Mesendoderm (in vitro differentiated cells): Measurements from ENCODE around the gene FARP2.
"Not testable (repeated sequence)": the region's sequence is repeated elsewhere in the genome, so short reads cannot be mapped to it uniquely, and the experiment has no call there.

Source experiments
- DNase-seq: peaks from one replicate; pipeline ENCODE4 v3.0.0; 2013
- H2AK5ac ChIP-seq: 2 replicates; pipeline ENCODE4 v1.6.1; 2013; ENCODE audit warnings: low read length, inconsistent platforms
- H2BK120ac ChIP-seq: 2 replicates; pipeline ENCODE4 v1.6.1; 2013; ENCODE audit warnings: low read depth, mild to moderate bottlenecking, low read length, moderate library complexity, mixed read lengths
- H2BK15ac ChIP-seq: replicated peaks from 2 replicates; pipeline ENCODE4 v1.6.1; 2013; ENCODE audit warnings: low read depth, mild to moderate bottlenecking, moderate library complexity
- H2BK5ac ChIP-seq: 2 replicates; pipeline ENCODE4 v1.6.1; 2013; ENCODE audit warnings: low read length, inconsistent platforms
- H3K18ac ChIP-seq: 2 replicates; pipeline ENCODE4 v1.6.1; 2013; ENCODE audit warnings: mild to moderate bottlenecking, low read length, mixed read lengths
- H3K23ac ChIP-seq: one replicate; pipeline ENCODE4 v1.6.1; 2013; ENCODE audit warnings: low read length
- H3K27ac ChIP-seq: 2 replicates; pipeline ENCODE4 v1.5.1; 2013; ENCODE audit warnings: low read depth, mild to moderate bottlenecking, inconsistent platforms, low read length, moderate library complexity
- H3K27me3 ChIP-seq: 2 replicates; pipeline ENCODE4 v1.6.1; 2013; ENCODE audit warnings: low read length, control low read depth, mild to moderate bottlenecking, inconsistent platforms; ENCODE audit not compliant: insufficient read depth, poor library complexity
- H3K36me3 ChIP-seq: 2 replicates; pipeline ENCODE4 v1.6.1; 2013; ENCODE audit warnings: low read length, inconsistent platforms; ENCODE audit not compliant: control insufficient read depth, insufficient read depth
- H3K4ac ChIP-seq: one replicate; pipeline ENCODE4 v1.6.1; 2013; ENCODE audit warnings: low read depth, mild to moderate bottlenecking, low read length, moderate library complexity
- H3K4me1 ChIP-seq: 2 replicates; pipeline ENCODE4 v1.6.1; 2013; ENCODE audit warnings: low read depth, low read length, inconsistent platforms; ENCODE audit not compliant: control insufficient read depth
- H3K4me2 ChIP-seq: 2 replicates; pipeline ENCODE4 v1.6.1; 2013; ENCODE audit warnings: low read length
- H3K4me3 ChIP-seq: 2 replicates; pipeline ENCODE4 v1.5.1; 2013; ENCODE audit warnings: mild to moderate bottlenecking, low read length
- H3K56ac ChIP-seq: one replicate; pipeline ENCODE4 v1.6.1; 2013; ENCODE audit warnings: low read length
- H3K79me1 ChIP-seq: 2 replicates; pipeline ENCODE4 v1.6.1; 2013; ENCODE audit warnings: low read length, inconsistent platforms
- H3K79me2 ChIP-seq: 2 replicates; pipeline ENCODE4 v1.6.1; 2013; ENCODE audit warnings: mild to moderate bottlenecking, low read length; ENCODE audit not compliant: control insufficient read depth, insufficient read depth
- H3K9ac ChIP-seq: 2 replicates; pipeline ENCODE4 v1.6.1; 2013; ENCODE audit warnings: low read length, inconsistent platforms
- H4K5ac ChIP-seq: one replicate; pipeline ENCODE4 v1.6.1; 2013; ENCODE audit warnings: low read length
- H4K8ac ChIP-seq: one replicate; pipeline ENCODE4 v1.6.1; 2013; ENCODE audit warnings: low read depth, mild to moderate bottlenecking, control low read depth, low read length, moderate library complexity
- WGBS: extraction: QIAGEN DNeasy Blood & Tissue Kit; methylation state at CpG from one replicate; pipeline ENCODE4 v1.1.7; 2013; ENCODE audit warnings: low lambda C conversion rate, missing lambda C conversion rate; ENCODE audit not compliant: insufficient coverage; ENCODE audit errors: extremely low coverage; 5-methylcytosine and 5-hydroxymethylcytosine counted together

FARP2 gene

GRCh38 chr2:241379481-241380480, 23.7 kb downstream of the FARP2 start:
- Histone ChIP-seq H2BK120ac (no peak overlapping the region), H3K79me2 (no peaks in the 10 kb centered on the region), H2BK15ac (no peak overlapping the region), H3K79me1 (peaks cover 15% of the 10 kb centered on the region), H3K9ac (no peak overlapping the region), H3K4me3 (no peak overlapping the region), H3K36me3 (no peaks in the 10 kb centered on the region), H3K27me3 (no peaks in the 10 kb centered on the region), H3K4ac (no peak overlapping the region), H3K27ac (no peak overlapping the region), H4K5ac (no peak overlapping the region), H3K56ac (no peak overlapping the region), H2AK5ac (no peak overlapping the region), H3K4me1 (no peaks in the 10 kb centered on the region), H4K8ac (no peak overlapping the region), H2BK5ac (no peak overlapping the region), H3K18ac (no peak overlapping the region), H3K4me2 (no peak overlapping the region), H3K23ac (no peak overlapping the region)
- no CpG with 5 or more reads among the region's 9 CpGs for WGBS
- DNase-seq = no peak

GRCh38 chr2:241381872-241382271, 25.8 kb downstream of the FARP2 start:
- no peak overlapping the region for H3K27ac ChIP-seq
- H3K79me2 ChIP-seq = no peaks in the 10 kb centered on the region
- H3K36me3 ChIP-seq = no peaks in the 10 kb centered on the region
- no peak overlapping the region for H3K4me3 ChIP-seq
- no peak overlapping the region for H2BK15ac ChIP-seq
- no peak overlapping the region for H2BK120ac ChIP-seq
- no peak overlapping the region for H2BK5ac ChIP-seq
- H3K4ac ChIP-seq = no peak overlapping the region
- H4K8ac ChIP-seq = no peak overlapping the region
- no peak overlapping the region for H4K5ac ChIP-seq
- DNase-seq = no peak
- H3K27me3 ChIP-seq = no peaks in the 10 kb centered on the region
- no peak overlapping the region for H3K56ac ChIP-seq
- H3K4me1 ChIP-seq = no peaks in the 10 kb centered on the region
- H3K79me1 ChIP-seq = peaks cover 12% of the 10 kb centered on the region
- H3K4me2 ChIP-seq = no peak overlapping the region
- no CpG with 5 or more reads among the region's 4 CpGs for WGBS
- H2AK5ac ChIP-seq = no peak overlapping the region
- no peak overlapping the region for H3K18ac ChIP-seq
- no peak overlapping the region for H3K9ac ChIP-seq
- H3K23ac ChIP-seq = no peak overlapping the region

- H3K79me2 ChIP-seq, DNase-seq, H3K27ac ChIP-seq, H2BK120ac ChIP-seq, H3K4ac ChIP-seq, H2AK5ac ChIP-seq, H3K4me2 ChIP-seq, H4K5ac ChIP-seq, H3K36me3 ChIP-seq, H4K8ac ChIP-seq, H3K27me3 ChIP-seq, H3K79me1 ChIP-seq, H3K4me3 ChIP-seq, H3K9ac ChIP-seq, H3K23ac ChIP-seq, H3K18ac ChIP-seq, H2BK15ac ChIP-seq, H3K4me1 ChIP-seq, H2BK5ac ChIP-seq, H3K56ac ChIP-seq: not testable (repeated sequence)
- WGBS = 100% methylated on average over 2 of the region's 7 CpGs
Measured at GRCh38 chr2:241385450-241385849, 29.4 kb downstream of the FARP2 start.

- no peak overlapping the region for H2AK5ac ChIP-seq
- peak; percentile 14 for DNase-seq
Measured at GRCh38 chr2:241386519-241386918, 30.4 kb downstream of the FARP2 start.

GRCh38 chr2:241389697-241390096, 33.6 kb downstream of the FARP2 start:
- no CpG with 5 or more reads among the region's 2 CpGs for WGBS
- no peak overlapping the region for H2BK5ac ChIP-seq
- no peaks in the 10 kb centered on the region for H3K79me2 ChIP-seq

More at GRCh38 chr2:241386519-241386918, 30.4 kb downstream of the FARP2 start:
- no peaks in the 10 kb centered on the region for H3K4me1 ChIP-seq
- no peaks in the 10 kb centered on the region for H3K36me3 ChIP-seq
- no peak overlapping the region for H3K56ac ChIP-seq
- no peak overlapping the region for H2BK120ac ChIP-seq
- H2BK15ac ChIP-seq = no peak overlapping the region
- H3K18ac ChIP-seq = no peak overlapping the region
- no peaks in the 10 kb centered on the region for H3K27me3 ChIP-seq
- no peak overlapping the region for H3K23ac ChIP-seq
- H3K79me2 ChIP-seq = no peaks in the 10 kb centered on the region
- 100% methylated on average over 1 of the region's 6 CpGs for WGBS
- peaks cover 3% of the 10 kb centered on the region for H3K79me1 ChIP-seq
- H3K9ac ChIP-seq = no peak overlapping the region
- H4K8ac ChIP-seq = no peak overlapping the region
- H3K4me2 ChIP-seq = no peak overlapping the region
- H2BK5ac ChIP-seq = no peak overlapping the region
- no peak overlapping the region for H3K4ac ChIP-seq
- no peak overlapping the region for H3K4me3 ChIP-seq
- no peak overlapping the region for H3K27ac ChIP-seq
- no peak overlapping the region for H4K5ac ChIP-seq

More at GRCh38 chr2:241389697-241390096, 33.6 kb downstream of the FARP2 start:
- no peaks in the 10 kb centered on the region for H3K27me3 ChIP-seq
- H3K4me3 ChIP-seq = no peak overlapping the region
- no peaks in the 10 kb centered on the region for H3K4me1 ChIP-seq
- no peaks in the 10 kb centered on the region for H3K36me3 ChIP-seq
- H3K56ac ChIP-seq = no peak overlapping the region
- H4K5ac ChIP-seq = no peak overlapping the region
- H3K18ac ChIP-seq = no peak overlapping the region
- H2BK15ac ChIP-seq = no peak overlapping the region
- no peak overlapping the region for H3K23ac ChIP-seq
- no peak overlapping the region for H3K4ac ChIP-seq
- H4K8ac ChIP-seq = no peak overlapping the region
- H3K27ac ChIP-seq = no peak overlapping the region
- no peak overlapping the region for H3K4me2 ChIP-seq
- DNase-seq = no peak
- H2AK5ac ChIP-seq = no peak overlapping the region
- H3K79me1 ChIP-seq = peaks cover 1% of the 10 kb centered on the region
- H3K9ac ChIP-seq = no peak overlapping the region
- no peak overlapping the region for H2BK120ac ChIP-seq
